ENCODE data around the gene PIP5KL1.
A peak's percentile ranks its signal among the peaks of the same experiment; 100 is the strongest.
"Not testable (repeated sequence)": the region's sequence is repeated elsewhere in the genome, so short reads cannot be mapped to it uniquely, and the experiment has no call there.

The PIP5KL1 gene

DNA sequence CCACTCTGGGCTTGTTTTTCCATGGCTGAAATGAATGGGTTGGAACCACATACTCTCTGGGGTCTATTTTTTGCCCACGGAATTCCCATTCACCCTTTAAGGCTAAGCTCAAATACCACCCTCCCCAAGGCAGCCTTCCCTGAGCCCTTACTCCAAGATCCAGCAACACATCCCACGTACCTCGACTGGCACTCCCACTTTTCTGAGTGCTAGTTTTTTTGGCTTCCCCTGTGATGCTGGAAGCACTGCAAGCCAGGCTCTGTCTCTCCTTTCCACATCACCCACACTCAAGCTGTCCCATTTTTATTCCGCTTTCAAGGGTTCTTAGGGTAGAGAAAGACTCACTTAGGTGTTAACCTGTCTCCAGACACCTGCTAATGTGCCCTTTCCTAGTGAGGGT, 37.2 kb downstream of the PIP5KL1 start:
- DNase-seq: no peak

DNA sequence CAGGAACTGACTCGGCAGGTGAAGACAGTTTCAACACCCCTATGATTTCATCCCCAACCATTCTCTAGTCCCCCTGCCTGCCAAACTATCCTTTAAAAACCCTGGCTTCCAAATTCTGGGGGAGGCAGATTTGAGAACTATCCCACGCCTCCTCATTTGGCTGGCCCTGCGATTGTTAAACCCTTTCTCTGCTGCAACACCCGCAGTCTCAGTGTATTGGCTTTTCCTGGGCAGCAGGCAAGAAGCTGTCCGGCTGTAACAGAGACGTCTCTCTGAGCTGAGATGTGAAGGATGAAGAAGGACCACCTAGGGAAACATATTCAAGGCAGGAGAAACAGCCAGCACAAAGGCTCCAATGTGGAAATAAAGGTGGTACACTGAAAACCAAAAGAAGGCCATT, 37.7 kb downstream of the PIP5KL1 start:
- no peak for DNase-seq

DNA sequence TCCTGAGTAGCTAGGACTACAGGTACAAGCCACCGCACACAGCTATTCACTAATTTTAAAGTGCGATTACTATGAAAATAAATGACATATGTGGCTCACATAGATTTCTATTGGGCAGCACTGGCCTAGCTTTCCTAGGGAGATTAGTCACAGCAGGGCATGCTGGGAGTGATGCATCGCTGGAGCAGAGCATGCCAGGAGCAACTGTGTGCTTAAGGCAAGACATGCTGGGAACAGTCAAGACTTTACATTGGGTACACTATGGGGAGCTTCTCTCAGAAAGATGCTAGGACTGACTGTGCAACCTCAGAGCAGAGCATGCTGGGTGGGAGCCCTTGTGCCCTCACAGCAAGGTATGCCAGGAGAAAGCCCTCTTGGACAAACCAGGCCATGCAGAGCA, 40.5 kb downstream of the PIP5KL1 start:
- no peak for DNase-seq

DNA sequence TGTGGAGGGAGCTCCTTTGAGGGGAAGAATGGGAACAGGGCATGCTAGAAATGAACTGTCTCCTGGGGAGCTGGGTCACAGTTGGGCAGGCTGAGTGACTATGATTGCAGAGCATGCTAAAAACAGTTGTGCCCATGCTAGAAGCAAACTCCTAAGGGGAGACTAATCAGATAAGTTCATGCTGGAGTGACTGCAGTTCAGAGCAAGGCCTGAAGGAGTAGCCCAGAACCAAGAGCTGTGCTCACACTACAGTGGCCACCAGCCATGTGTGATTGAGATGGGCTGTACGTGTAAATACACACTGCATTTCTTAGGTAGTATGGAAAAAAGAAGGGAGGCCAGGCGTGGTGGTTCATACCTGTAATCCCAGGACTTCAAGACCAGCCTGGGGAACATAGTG, 42.8 kb downstream of the PIP5KL1 start:
- no peak for DNase-seq

DNA sequence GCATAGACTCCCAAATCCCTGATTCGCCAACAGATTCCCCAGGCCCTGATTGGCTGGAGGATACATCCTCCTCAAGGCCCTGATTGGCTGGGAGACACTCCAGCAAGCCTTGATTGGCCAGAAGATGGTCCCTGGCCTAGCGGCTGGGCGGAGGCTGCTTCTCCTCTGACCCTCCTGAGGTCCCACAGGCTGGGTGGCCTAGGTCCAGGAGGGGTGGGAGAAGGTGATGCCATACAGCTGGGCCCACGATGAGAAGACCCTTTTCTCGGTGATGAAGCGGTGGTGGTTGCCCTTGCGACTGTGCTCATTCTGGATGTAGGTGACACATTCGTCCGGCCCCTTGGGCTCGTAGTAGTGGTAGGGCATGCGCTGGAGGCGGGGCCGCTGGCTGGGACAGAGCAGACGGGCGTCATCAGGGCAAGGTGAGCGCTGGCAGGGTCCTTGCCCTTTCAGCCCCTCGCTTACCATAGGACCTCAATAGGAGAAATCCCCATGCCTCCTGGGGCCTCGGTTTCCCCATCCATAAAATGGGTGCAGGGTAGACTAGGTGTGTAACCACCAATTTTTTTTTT, 44.1 kb downstream of the PIP5KL1 start:
- DNase-seq: no peak

DNA sequence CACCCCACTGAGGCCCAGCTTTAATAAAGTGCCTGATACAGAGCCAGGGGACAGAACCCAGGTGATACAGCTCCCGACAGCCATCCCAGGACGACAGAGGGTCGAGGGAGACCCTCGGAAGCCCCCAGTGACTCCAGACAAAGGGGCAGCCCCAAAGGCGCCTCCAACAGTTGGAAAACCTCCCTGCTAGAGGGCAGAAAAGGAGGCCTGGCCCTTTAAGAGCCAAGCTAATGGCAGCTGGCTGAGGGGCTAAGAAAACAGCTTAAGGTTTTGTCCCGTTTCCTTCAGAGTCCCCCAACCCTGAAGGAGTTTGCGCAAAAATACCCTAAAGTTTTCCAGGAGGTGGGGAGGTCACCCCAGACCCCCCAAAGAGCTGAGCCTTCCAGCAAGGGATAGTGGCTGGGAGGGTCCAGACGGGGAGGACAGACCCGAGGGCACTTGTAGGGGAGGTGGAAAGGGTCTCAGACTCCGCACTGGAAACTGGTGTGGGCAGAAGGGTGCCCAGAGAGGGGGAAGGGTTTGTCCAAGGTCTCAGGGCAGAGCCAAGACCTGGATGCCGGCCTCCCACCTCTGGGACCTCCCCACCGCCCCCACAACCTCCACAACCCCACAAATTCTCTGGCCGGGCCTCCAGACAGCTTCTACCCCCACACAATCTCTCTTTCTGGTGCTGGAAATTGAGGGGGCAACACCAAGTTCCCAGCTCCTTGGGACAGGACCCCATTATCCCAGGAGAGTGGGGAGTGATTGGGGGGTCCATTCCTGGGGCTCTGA, 44.9 kb downstream of the PIP5KL1 start:
- DNase-seq: no peak

DNA sequence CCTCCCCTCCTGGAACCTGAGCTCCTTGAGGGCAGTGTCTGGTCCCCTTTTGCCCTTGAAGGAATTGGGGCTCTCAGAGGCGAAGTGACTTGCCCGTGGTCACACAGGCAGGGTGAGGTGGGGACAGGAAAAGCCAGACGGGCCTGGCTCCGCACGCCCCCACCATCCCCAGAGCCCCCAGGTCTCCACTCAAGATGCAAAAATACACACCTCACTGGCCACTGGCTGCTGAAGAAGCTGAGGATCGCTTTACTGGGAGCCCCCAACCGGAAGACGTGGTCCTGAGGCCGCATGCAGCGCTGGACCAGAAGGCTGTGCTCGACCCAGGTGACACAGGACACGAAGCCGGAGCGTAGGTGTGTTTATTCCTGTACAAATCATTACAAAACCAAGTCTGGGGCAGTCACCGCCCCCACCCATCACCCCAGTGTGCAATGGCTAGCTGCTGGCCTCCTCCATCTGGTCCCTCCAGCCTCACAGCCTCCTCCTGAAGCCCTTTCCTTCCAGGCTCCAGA, 45.5 kb downstream of the PIP5KL1 start:
- DNase-seq: no peak

DNA sequence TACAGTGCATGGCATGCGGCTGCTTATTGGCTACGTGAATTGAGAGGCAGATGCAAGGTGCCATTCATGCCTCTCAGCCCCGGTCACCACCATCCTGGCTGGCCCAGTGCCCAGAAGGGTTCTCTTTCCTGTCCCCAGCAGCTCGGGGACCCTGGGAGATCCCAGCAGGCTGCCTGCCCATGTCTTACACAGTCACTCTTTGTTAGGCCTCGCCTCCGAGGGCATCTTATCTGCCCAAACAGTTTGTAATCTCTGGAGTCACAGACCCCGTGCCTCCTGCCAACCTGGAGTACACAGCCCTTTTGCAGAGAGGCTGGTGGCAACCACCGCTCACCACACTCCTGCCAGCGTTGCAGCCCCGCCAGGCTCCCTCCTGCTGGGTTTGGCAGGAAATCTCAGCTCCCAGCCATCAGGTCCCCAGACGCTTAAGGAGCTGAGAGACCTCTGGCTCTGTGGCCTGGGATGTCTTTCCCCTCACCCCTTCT, 46.1 kb downstream of the PIP5KL1 start:
- peak in 2 of 14 donors; percentile 37 to 54 for DNase-seq

DNA sequence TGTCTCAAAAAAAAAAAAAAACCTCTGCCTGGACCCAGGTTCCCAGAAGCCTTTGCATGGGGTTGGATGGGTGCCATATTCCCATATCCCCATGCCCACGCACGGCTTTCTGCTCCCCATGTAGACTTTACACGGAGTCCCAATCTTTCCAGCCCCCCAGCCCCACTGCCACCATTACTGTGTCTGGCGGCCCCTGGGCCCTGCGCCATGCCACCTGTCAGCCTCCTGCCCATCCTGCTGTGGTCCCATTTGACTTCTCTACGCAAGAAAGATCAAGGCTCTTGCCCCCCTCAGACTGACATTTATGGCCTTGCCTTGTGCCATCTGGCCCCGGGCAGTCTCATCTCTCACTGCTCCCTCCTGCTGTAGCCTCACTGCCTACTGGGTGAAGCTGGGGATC, 46.6 kb downstream of the PIP5KL1 start:
- DNase-seq: no peak

DNA sequence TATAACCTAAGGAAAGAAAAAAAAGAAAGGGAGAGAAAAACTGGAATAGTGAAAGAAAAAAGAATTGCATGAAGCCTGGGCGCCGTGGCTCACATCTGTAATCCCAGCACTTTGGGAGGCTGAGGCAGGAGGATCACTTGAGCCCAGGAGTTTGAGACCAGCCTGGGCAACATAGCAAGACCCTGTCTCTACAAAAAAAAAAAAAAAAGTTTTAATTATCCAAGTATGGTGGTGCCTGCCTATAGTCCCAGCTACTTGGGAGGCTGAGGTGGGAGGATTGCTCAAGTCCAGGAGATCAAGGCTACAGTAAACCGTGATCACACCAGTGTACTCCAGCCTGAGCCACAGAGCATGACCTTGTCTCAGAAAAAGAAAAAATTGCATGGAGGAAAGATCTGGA, 48.9 kb downstream of the PIP5KL1 start:
- DNase-seq: not testable (repeated sequence)

DNA sequence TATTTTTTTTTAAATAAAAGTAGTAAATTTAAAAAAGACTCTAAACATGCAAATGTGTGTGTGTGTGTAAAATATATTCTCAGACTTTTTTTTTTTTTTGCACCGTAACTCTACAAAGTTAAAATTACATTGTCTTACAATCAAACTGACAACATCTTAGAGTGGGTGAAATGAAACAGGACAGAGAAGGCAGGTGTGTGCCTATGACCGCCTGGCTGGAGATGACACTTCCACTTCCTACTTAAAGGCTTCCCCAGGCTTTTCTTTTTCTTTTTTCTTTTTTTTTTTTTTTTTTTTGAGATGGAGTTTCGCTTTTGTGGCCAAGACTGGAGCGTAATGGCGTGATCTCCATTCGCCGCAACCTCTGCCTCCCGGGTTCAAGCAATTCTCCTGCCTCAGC, 50.4 kb downstream of the PIP5KL1 start:
- DNase-seq: no peak

DNA sequence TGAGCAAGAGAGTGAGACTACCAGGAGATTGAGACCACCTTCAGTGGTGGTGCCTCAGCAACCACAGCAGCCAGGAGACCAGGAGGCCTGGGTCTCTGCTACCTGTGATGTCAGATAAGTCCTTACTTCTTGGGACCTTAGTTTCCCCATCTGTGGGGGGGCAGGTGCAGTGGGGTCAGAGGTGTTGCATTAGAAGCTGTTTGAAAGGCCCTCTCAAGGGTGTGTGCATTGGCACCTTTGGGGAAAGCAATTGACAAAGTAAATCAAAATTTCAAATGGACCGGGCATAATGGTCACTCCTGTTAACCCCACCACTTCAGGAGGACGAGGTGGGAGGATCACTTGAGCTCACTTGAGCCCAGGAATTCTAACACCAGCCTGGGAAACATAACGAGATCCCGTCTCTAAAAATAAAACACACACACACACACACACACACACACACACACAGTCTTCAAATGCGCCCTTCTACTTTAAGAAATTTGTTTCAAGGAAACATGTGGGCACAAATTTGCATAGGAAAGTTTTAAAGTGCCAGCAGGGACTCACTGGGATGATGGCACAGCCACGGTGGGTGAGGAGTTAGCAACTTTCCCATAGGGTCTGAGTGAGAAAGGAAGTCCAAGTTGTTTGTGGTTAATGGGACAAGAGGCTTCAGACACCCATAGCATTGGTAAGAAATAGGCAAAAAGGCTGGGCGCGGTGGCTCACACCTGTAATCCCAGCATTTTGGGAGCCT, 51.8 kb downstream of the PIP5KL1 start:
- DNase-seq: no peak

DNA sequence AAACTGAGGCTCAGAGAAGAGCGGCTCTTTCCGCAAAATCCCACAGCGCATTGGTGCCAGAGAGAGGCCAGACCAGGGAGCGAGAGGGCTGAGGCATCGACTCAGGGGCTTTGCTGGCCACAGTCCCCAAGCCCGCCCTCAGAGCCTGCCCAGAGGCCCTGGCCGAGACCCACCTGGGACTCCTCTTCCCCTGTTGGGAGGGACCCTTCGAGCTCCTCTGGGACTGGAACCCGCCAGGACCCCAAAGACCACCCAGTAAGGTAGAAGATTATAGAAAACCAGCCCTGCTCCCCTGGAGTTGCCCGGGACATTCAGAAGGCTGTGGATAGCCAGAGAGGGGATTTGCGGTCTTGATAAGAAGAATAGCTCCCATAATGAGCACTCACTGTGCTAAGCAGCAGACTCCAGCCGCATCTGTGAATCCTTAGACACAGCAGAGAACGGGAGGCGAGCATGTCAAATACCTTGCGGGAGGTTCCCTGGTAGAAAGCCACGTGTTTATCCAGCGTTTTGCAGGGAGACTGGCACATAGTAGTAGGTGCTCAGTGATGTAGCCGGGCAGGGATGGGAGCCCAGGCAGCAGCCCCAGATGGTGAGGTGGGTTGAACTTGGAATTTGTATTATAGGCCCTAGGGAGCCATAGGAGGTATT, 52.5 kb downstream of the PIP5KL1 start:
- DNase-seq: no peak

DNA sequence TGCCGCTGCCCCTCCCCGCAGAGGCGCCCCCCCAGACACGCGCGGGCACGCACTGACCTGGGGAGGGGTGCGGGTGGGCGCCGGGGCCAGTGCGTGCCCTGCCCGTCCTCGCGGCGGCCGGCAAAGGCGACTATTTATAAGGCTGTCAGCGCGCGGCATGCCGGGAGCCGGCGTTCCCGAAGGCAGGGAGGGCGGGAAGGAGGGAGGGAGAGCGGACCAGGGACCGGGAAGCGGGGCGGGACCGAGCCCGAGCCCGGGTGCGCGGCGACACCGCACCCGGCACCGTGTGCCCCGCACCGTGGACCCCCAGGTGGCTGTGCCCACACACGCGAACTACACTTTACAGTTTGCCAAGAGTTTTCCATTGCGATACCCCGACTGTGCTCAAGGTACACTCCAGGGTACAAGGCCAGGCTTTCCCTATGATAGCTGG, 53.0 kb downstream of the PIP5KL1 start, which contains the start of gene AK1:
AK1 (minus strand) TSS at position 110 of the 433 bp plus-strand sequence. CDS start 3,058 bp downstream, outside the sequence.
- peak in 13 of 14 donors; percentile 42 to 88 (median 76) for DNase-seq

DNA sequence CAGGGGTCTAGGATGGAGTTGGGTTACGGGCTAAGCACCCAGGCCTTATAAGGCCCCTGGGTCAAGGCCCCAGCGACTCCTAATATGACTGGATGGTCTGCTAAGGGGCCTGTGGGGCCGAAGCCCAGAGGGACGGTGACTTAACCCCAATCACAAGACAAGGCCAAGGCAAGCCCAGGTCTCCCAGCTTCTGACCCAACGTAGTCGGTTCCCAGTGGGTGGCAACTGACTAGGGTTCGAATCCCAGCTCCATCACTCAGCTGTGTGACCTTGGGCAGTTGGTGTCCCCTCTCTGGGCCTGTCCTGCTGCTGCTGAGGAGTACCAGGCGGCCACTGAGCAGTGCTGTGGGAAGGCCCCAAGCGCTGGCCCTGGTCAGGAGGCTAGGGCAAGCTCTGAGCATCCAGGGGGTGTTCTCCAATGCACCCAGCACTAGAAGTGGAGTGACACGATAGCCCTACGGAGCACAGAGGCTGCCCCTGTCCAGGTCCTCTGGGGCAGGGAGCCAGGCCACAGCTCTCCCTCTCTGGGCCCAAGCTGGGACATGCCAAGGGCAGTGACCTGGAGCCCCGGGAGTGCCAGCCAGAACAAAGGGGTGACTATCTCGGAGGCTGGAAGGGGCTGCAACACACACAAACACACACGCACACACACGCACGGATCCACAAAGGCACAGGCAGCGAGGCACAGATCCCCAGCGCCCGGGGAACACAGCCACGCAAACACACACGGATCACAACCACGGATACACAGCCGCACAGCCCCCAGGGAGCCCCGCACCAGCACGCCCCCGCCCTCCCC, 53.6 kb downstream of the PIP5KL1 start:
- DNase-seq: peak in 6 of 14 donors; percentile 50 to 82 (median 59)

DNA sequence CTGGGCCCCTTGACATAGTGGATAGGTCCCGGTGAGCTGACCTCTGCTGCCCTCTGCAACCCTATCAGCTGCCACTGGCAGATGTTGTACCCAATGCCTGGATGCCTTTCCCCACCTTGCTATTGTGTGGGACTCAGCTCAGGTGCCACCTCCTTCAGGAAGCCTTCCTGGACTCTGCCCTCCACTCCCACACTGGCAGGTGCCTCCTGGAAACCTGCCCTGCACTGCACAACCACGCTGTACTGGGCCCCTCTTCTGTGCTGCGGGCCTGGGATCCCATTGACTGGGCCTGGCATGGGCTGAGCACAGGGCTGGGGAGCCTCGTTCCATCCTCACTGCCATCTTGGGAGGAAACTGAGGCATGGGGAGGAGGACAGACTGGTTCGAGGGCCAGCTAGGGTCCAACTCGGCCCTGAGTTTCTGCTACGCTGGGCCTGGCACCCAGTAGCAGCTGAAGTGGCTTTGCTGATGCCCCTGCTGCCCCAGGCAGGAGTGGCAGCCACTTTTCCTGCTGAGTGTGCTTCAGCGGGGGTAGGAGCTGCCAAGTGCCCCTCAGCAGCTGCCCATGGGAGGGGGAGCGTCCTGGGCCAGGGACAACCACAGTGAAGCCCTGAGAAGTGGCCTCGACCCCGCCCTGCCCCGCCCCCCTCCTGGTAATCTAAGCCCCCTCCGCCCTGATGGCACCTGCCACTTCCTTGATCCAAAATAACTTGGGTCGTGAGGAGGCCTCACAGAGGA, 54.4 kb downstream of the PIP5KL1 start:
- no peak for DNase-seq

DNA sequence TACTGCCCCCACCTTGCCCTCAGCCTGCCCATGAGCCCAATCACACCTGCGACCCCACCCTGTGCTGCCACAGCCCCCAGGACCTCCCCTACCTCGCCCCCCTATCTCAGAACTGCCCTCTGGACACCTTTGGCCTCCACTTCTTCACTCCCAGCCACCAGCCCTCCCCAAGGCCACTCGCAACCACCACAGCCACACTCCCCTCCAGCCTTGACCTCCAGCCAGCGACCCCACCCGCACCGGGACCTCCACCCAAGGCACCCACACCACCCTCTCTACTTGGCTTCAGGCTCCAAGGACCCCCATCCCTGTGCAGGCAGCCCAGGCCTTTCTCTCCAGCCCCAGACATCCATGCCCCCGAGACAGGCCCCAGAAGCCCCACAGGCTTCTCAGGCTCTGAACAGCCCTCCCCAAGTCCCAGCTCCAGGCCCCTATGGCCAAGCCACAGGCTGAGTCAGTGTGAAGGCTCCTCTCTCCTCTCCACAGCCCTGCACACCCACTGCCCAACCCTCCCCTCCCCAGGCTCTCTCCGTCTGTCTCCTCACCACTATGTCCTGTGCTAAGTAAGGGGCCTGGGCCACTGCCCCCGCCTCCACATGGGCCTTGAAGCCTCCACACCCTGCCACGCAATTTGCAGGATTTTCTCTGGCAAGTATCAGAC, 55.1 kb downstream of the PIP5KL1 start:
- peak in 1 of 14 donors; percentile 20 for DNase-seq

DNA sequence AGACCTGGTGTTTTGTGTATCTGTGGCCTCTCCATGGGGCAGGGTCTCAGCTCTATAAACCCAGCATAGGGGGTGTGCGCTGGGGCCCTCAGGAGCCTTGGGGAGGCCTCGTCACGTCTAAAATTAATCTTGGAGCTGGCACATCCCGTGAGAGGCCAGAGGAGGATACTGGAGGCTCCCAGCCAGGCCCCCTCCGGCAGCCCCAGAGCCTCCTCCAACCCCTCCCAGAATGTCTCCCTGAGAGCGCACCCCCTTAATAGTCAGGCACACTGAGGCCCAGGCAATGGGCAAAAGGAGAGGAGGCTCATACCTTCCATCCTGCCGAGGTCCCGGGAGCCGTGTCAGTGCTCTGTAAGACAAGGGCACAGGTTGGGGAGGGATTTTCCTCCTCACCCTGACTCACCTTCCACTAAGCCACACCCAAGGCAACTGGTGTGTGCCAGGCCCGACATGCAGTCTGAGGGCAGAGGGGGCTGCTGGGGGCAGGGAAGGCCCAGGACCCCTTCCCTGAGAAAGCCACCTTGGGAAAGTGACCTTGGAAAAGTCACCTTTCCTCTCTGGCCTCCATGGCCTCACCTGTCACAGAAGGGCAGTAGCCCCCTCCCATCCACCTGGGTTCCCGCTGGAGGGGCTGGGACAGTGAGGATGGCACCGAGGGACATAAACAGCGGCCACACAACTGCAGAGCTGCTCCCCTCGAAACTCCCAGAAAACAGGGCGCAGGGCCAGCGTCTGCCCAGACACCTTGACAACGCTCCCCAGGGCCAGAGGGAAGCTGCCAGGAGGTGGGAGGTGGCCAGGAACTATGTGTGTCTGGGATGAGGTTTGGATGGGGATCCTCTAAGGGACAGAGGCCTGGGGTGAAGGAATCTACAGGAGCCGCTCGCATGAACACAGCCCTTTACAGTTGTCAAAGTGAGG, 56.0 kb downstream of the PIP5KL1 start:
- DNase-seq: peak in 7 of 14 donors; percentile 20 to 66 (median 47)

DNA sequence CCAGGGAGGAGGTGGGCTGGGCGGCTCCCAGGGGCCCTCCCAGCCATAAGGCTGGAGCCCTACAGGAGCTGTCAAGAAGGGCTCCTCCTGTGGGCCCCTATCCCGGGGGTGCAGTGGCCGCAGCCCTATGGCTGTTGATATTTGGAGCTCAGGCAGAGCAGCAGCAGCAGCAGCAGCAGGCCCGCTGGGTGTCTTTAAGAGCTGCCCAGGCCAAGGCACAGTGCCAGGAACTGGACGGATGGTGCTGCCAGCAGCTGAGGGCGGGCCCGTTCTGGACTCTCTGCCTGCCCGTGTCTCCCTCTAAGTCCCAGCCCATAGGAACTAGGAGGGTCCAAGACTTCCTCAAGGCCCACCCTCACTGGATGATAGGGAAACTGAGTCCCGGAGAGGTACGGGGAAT, 56.7 kb downstream of the PIP5KL1 start:
- DNase-seq: peak in 12 of 14 donors; percentile 49 to 86 (median 78)
